Astrocyte (in vitro differentiated cells and primary cell): ENCODE measurements around the gene NOC2L.

Source experiments
- EZH2 ChIP-seq: IDR thresholded peaks from 2 replicates; pipeline ENCODE4 v1.6.1; 2012; ENCODE audit warnings: mild to moderate bottlenecking, low read length, inconsistent platforms; ENCODE audit not compliant: insufficient read depth
- TF ChIP-seq, protein P1 (sequence below): IDR thresholded peaks from 2 replicates; pipeline ENCODE4 v1.5.1; 2011; ENCODE audit warnings: low read depth, mild to moderate bottlenecking, inconsistent platforms, low read length, moderate library complexity; ENCODE audit not compliant: insufficient read depth

DNA sequence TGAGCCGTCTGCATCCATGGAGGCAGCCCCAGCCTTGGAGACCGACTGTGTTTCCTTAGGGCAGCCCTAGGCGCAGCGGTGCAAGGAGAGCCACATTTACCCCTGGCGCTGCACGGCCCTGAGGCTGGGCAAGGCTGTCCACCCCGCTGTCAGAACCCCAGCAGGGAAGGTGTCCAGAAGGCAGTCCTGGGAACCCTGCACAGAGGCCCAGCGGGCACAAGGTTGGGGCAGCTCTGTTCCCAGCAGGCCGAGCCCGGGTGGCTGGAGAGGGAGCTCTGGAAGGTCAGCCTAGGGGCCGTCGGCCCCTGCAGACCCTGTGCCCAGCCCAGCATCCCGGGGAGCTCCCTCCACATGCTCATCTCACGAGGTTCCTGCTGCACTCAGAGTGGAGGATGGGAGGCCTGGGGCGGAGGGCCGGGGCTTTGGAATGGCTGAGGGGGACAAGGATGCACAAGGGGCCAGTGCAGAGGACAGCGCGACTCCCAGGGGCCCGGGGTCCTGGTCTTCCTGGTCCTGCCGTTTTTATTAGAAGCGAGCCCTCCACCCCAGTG lies 55.3 kb downstream of the NOC2L start:
- TF ChIP-seq EZH2: no peak
- TF ChIP-seq, protein P1, sequence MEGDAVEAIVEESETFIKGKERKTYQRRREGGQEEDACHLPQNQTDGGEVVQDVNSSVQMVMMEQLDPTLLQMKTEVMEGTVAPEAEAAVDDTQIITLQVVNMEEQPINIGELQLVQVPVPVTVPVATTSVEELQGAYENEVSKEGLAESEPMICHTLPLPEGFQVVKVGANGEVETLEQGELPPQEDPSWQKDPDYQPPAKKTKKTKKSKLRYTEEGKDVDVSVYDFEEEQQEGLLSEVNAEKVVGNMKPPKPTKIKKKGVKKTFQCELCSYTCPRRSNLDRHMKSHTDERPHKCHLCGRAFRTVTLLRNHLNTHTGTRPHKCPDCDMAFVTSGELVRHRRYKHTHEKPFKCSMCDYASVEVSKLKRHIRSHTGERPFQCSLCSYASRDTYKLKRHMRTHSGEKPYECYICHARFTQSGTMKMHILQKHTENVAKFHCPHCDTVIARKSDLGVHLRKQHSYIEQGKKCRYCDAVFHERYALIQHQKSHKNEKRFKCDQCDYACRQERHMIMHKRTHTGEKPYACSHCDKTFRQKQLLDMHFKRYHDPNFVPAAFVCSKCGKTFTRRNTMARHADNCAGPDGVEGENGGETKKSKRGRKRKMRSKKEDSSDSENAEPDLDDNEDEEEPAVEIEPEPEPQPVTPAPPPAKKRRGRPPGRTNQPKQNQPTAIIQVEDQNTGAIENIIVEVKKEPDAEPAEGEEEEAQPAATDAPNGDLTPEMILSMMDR: no peak
